Ishikawa (cell line): ENCODE results near the gene KCNQ1.

Experiments used
- CEBPB ChIP-seq: IDR thresholded peaks from 2 replicates; pipeline ENCODE4 v1.6.1; 2012
- CREB1 ChIP-seq: IDR thresholded peaks from 2 replicates; pipeline ENCODE4 v1.6.1; 2012; ENCODE audit warnings: low read depth
- EGR1 ChIP-seq: IDR thresholded peaks from 2 replicates; pipeline ENCODE4 v1.6.1; 2012
- EP300 ChIP-seq: IDR thresholded peaks from 2 replicates; pipeline ENCODE4 v1.6.1; 2012; ENCODE audit warnings: borderline replicate concordance
- FOXM1 ChIP-seq: IDR thresholded peaks from 2 replicates; pipeline ENCODE4 v1.6.1; 2012; ENCODE audit warnings: low read depth, borderline replicate concordance
- NFIC ChIP-seq: IDR thresholded peaks from 2 replicates; pipeline ENCODE4 v1.6.1; 2012
- RAD21 ChIP-seq: IDR thresholded peaks from 2 replicates; pipeline ENCODE4 v1.6.1; 2012; ENCODE audit warnings: low read depth
- TAF1 ChIP-seq: IDR thresholded peaks from 2 replicates; pipeline ENCODE4 v1.6.1; 2012; ENCODE audit warnings: low read depth, mild to moderate bottlenecking
- TCF12 ChIP-seq: IDR thresholded peaks from 2 replicates; pipeline ENCODE4 v1.6.1; 2012; ENCODE audit warnings: low read depth
- TEAD4 ChIP-seq: IDR thresholded peaks from 2 replicates; pipeline ENCODE4 v1.6.1; 2012
- YY1 ChIP-seq: IDR thresholded peaks from 2 replicates; pipeline ENCODE4 v1.6.1; 2012; ENCODE audit warnings: low read depth
- ZBTB7A ChIP-seq: IDR thresholded peaks from 2 replicates; pipeline ENCODE4 v1.6.1; 2012; ENCODE audit warnings: low read depth
- TF ChIP-seq, protein P1 (sequence below): IDR thresholded peaks from 2 replicates; pipeline ENCODE4 v1.6.1; 2012
- TF ChIP-seq, protein P2 (sequence below): IDR thresholded peaks from 2 replicates; pipeline ENCODE4 v1.6.1; 2012; ENCODE audit warnings: low read depth, mild to moderate bottlenecking
- TF ChIP-seq, protein P3 (sequence below): IDR thresholded peaks from 2 replicates; pipeline ENCODE4 v1.6.1; 2012

The KCNQ1 gene

DNA sequence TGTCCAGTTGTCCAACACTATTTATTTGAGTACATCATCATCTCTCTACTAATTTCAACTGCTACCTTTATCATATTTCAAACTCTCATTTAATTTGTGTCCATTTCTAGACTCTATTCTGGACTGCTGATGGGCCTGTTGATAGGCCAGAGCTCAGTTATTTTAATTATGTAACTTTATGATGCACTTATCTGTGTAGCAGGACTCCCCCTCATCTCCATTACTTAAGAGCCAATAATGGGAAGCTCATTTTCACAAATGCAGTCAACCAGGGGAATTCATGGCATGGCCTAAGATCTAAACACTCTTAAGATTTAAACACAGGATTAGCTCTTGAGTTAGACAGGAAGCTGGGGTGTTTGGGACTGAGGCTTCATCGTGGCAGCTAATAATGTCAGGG is 233.6 kb downstream of the KCNQ1 start:
- TF ChIP-seq TEAD4 (no peak), YY1 (no peak), CREB1 (no peak), FOXM1 (no peak), CEBPB (no peak), EP300 (no peak), TCF12 (no peak), NFIC (no peak), RAD21 (no peak), TAF1 (no peak), EGR1 (no peak), ZBTB7A (no peak)
- TF ChIP-seq, protein P1, sequence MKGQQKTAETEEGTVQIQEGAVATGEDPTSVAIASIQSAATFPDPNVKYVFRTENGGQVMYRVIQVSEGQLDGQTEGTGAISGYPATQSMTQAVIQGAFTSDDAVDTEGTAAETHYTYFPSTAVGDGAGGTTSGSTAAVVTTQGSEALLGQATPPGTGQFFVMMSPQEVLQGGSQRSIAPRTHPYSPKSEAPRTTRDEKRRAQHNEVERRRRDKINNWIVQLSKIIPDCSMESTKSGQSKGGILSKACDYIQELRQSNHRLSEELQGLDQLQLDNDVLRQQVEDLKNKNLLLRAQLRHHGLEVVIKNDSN = no peak
- TF ChIP-seq, protein P2, sequence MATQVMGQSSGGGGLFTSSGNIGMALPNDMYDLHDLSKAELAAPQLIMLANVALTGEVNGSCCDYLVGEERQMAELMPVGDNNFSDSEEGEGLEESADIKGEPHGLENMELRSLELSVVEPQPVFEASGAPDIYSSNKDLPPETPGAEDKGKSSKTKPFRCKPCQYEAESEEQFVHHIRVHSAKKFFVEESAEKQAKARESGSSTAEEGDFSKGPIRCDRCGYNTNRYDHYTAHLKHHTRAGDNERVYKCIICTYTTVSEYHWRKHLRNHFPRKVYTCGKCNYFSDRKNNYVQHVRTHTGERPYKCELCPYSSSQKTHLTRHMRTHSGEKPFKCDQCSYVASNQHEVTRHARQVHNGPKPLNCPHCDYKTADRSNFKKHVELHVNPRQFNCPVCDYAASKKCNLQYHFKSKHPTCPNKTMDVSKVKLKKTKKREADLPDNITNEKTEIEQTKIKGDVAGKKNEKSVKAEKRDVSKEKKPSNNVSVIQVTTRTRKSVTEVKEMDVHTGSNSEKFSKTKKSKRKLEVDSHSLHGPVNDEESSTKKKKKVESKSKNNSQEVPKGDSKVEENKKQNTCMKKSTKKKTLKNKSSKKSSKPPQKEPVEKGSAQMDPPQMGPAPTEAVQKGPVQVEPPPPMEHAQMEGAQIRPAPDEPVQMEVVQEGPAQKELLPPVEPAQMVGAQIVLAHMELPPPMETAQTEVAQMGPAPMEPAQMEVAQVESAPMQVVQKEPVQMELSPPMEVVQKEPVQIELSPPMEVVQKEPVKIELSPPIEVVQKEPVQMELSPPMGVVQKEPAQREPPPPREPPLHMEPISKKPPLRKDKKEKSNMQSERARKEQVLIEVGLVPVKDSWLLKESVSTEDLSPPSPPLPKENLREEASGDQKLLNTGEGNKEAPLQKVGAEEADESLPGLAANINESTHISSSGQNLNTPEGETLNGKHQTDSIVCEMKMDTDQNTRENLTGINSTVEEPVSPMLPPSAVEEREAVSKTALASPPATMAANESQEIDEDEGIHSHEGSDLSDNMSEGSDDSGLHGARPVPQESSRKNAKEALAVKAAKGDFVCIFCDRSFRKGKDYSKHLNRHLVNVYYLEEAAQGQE = no peak
- TF ChIP-seq, protein P3, sequence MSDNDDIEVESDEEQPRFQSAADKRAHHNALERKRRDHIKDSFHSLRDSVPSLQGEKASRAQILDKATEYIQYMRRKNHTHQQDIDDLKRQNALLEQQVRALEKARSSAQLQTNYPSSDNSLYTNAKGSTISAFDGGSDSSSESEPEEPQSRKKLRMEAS = no peak

DNA sequence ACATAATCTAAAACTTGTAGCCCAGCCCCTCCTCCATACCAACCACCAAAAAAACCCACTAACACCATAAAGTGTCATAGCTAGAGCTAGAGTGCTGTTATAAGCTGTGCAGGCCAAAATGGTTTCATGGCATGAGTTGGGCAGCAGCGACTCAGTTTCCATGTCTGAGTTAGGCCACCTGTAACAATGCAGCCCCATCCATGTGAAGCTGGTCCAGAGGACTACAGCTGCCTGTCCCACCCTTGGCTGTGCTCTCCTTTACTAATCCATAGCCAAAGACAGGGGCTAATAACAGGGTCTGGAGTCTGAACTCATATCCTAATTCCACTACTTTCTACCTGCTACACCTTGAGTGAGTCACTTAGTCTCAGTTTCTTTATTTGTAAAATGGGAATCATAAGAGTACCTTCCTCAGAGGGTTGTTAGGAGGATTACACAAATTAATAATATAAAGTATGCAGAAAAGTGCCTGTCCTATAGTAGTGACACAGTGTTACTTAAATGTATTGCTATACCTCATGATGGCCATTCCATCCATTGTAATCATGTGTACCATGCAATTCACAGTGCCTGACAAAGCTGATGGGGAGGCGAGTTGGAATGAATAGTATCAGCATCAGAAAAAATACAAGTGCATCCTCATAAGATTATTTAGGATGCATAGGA is 234.3 kb downstream of the KCNQ1 start:
- TF ChIP-seq FOXM1 (no peak), ZBTB7A (no peak), EP300 (no peak), CEBPB (no peak), NFIC (no peak)

DNA sequence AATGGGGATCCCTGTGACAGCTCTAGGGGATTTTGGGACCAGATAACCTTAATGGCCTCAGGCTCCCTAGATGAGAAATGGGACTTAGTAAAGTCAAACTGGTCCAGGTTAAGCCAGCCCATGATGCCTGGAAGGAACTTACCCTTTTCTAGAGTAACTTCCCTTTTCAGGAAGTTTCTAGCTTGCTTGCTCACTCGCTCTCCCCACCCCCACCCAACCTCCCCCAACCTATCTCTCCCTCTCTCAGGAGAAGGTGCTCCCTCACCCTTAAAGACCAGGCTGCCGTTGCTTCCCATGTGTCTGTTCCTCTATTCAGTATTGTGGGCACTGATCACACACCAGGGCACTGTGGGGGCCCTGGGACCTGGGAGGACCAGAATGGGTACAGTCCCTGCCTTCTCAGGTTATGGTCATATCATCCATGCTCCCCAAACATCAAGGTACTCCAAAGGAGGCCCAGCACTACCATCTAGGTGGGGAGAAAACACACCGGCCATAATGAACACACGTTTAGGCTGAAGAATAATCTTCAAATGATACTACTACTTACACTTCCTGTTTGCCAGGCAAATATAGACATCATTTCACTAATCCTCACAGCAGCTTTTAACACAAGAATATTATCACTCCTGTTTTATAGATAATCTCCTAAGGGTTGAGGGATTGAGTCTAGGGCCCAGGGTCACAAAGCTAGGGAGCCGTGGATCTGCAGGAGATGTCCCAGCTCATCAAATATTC is 236.8 kb downstream of the KCNQ1 start:
- TF ChIP-seq EGR1 = no peak
- no peak for TF ChIP-seq EP300
- no peak for TF ChIP-seq NFIC
- TF ChIP-seq, protein P2 = no peak
- no peak for TF ChIP-seq FOXM1
- TF ChIP-seq TEAD4 = no peak
- TF ChIP-seq TAF1 = no peak
- TF ChIP-seq TCF12 = no peak
- TF ChIP-seq, protein P1 = no peak
- TF ChIP-seq YY1 = no peak
- no peak for TF ChIP-seq RAD21
- no peak for TF ChIP-seq CREB1
- TF ChIP-seq CEBPB = no peak

DNA sequence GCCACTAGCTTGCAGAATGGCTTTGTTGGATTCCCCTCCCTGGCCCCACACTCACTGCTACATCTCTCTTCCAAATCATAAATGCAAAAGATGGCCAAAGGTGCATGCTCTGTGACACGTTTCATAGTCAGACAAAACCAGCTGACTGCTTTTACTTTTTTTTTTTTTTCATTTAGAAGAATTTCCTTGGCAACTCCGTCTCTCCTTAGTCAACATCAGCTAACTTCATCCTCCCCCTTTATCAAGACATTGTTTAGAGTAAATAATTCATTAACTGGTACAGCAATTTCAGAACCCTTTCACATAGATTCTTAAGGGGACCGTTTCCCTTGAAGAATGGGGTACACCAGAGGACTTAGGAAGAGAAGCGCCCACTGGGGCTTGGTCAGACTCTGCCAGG is 239.0 kb downstream of the KCNQ1 start:
- TF ChIP-seq EP300 (no peak), YY1 (no peak), TEAD4 (no peak), NFIC (no peak), CEBPB (no peak), CREB1 (no peak), TAF1 (no peak), EGR1 (no peak), FOXM1 (no peak), ZBTB7A (no peak), TCF12 (no peak), RAD21 (no peak)
- TF ChIP-seq, protein P2 = no peak
- TF ChIP-seq, protein P3 = no peak
- TF ChIP-seq, protein P1 = no peak
